Effector CD8-positive, alpha-beta T cell (primary cell): ENCODE results near the gene TSPAN18.

Experiments used
- DNase-seq: peaks from one replicate; lab custom pipeline; 2025; lab: John Stamatoyannopoulos, UW

The TSPAN18 gene

DNA sequence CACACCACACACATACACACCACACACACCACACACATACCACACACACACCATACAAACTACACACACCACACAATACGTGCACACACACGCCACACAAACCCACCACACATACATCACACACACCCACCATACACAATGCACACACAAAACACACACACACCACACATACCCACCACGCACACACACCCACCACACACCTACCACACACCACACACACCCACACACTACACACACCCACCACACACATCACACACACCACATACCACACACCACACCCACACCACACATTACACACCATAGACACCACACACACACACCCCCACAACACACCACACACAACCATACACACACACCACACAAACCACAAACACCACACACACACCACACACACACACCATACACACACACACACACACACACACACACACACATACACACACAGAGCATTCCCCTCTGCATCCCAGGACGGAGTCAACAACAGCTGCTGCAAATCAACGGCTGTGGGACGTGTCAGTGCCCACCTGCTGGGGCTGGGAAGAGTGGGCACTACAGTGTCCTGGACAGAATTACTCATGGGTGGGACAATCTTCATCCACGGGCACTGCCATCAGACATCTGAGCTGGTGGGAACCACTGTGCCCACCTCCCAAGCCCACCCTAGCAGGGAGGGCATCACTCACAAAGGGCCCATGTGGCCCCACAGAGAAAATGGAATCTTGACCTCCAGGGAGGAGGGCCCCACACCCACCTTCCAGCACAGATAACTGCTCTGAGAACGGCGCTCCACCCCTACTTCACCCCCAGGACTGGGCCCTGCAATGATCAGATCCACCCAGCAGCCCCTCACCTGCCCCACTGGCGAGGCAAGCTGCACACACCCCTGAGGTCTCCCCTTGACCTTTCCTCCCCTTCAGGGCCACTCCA lies 215.5 kb downstream of the TSPAN18 start:
- DNase-seq = no peak

GRCh38 chr11:44943118-44943517 lies 216.4 kb downstream of the TSPAN18 start:
- DNase-seq = no peak

DNA sequence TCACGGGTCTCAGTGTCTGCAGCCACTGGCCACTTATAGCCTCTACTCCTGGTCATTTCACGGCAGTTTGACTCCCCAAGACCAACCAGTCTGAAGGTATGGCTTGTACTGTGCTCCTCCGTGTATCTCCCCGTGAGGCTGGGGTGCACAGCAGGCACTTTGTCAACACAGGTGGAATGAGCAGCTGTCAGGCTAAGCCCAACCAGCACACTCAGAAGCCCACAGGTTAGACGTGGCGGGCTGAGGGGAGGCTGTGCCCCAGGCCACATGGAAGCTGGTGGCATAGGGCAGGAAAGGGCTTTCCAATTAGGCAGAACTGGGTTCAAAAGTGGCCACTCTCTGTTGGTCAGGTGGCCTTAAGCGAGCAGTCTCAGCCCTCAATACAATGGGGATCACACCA lies 216.9 kb downstream of the TSPAN18 start:
- no peak for DNase-seq

- no peak for DNase-seq
Observed at GRCh38 chr11:44944181-44944852, 217.6 kb downstream of the TSPAN18 start.

- DNase-seq = no peak
Observed at GRCh38 chr11:44944853-44945235, 218.1 kb downstream of the TSPAN18 start.

- no peak for DNase-seq
Observed at GRCh38 chr11:44945666-44946065, 218.9 kb downstream of the TSPAN18 start.

- no peak for DNase-seq
Observed at GRCh38 chr11:44946263-44946662, 219.5 kb downstream of the TSPAN18 start.

- DNase-seq = no peak
Observed at GRCh38 chr11:44947114-44947513, 220.4 kb downstream of the TSPAN18 start.

DNA sequence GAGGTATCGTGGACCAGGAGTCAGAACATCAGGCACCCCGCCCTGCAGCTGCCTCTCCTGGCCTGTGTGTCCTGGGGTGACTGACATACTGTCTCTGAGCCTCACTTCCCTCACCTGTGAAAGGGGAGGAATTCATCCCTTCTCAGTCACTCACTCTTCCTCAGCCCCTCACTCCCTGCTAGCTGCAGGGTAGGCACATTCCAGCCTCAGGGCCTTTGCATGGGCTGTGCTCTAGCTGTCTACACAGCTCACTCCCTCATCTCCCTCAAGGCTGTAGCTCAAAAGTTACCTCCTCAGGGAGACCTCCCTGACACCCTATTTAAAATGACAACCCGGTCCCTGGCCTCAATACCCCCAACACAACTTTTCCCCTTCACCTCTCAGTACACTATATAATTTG lies 221.4 kb downstream of the TSPAN18 start:
- DNase-seq = no peak

DNA sequence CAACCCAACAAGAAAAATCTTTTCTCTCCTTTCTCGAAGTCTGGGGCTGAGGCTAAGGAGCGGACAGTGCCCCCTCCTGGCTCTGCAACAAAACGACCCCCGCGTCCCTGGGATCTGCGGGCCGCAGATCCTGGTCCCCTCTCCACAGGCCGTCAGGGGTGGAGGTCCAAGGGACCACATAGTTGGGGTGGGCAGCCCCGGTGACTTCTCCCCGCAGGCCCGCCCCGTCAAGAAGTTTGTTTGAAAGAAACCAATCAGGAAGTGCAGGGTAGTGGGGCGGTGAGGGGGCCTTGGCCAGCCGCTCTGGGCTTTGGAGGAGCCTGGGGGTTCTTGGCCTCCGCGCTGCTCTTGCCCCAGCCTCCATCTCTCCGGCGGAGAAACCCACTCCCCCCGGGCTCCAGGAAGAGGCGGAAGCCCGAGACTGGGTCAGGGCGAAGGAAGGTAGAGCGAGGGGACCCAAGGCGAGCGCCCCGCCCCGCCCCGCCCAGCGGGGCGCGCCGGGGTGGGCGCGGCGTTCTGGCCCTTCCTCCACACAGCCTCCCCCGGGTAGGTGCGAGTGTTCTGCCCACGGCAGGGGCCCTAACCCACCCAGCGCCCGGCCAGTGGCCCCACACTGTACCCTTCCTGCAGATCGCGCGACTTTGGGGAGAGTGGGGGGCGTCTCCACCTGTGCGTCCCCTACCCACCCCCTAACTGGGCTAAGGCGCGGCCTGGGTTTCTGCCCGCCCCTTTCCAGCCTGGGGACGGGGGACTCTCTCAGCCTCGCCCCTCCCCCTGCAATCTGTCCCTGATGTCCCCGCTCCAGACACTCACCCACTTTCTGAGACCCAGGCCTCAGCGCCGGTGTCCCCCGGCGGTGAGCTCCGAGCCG lies 222.6 kb downstream of the TSPAN18 start:
- no peak for DNase-seq

- no peak for DNase-seq
Observed at GRCh38 chr11:44950031-44950624, 223.4 kb downstream of the TSPAN18 start.

DNA sequence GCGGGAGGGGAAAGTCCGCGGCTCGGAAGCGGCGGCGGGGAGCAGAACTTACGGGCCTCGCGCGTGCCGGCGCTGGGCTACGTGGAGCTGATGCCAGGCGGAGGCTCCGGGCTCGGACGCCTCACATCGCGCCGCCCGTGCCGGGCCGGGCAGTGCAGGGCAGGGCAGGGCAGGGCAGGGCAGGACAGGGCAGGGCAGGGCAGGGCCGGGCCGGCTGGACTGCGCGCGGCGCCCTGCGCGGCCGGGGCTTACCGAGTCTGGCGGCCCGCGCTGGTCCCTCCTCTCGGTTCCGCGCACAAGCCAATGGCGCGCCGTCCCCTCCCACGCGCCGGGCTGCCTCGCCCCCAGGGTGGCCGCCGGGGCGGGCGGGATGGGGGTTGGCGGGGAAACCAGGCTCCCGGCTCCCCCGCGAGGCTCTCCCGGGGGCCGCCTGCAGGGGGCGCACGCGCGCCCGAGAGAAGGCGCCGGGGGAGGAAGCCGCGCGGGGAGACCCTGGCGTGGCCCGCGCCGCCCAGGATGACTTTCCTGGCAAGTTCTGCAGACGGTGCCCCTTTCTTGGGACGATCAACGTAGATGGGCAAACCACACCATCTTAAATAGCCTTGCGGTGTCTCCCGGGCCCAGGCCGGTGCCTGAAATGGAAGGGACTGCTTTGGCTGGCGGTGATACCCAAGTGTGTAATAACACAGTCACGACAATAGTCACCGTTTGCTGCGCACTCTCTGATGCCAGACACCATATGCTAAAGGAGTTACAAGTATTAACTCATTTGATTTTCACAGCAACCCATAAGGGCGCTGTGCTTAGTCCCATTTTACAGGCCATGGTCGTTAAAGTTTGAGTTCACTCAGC lies 224.1 kb downstream of the TSPAN18 start, which contains the start of gene TP53I11:
TSS of gene TP53I11 (minus strand) at position 259 of the 852 bp plus-strand sequence. CDS start 12,548 bp downstream, outside the sequence.
- DNase-seq = peak; percentile 11

GRCh38 chr11:44952082-44952481 lies 225.3 kb downstream of the TSPAN18 start:
- DNase-seq = no peak

DNA sequence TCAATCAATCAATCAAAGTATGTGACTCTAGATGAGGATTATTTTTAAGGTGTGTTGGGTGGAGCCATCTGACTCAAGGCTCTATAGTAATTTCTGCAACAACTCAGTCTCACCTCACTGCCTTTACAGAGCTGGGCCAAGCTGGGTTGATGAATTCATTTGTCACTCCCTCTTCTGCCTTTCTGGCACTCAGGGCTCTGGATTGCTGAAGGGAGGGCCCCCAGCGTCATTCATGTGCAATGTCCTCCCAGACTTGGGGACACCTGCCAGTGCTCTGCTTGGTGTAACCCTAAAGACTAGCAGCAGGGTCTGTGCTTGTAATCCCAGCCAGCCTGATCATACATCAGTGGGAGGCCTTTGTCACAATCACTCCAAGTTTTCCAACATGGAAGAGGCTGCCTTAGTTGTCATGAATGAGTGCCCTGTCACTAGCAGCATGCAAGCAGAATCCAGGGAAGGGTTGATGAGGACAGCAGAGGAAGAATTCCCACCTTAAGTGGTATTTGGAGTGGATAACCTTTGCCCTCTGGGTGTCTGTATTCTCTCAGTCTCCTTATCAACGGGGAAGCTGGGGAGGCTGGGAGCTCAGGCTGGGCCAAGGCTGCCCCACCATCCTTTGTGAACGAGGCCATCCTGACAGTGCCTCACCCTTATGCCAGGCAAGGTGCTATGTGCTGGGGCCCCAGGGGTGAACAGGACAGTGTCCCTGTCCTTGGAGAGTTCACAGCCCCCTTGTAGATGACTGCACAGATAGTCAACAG lies 225.9 kb downstream of the TSPAN18 start:
- no peak for DNase-seq

DNA sequence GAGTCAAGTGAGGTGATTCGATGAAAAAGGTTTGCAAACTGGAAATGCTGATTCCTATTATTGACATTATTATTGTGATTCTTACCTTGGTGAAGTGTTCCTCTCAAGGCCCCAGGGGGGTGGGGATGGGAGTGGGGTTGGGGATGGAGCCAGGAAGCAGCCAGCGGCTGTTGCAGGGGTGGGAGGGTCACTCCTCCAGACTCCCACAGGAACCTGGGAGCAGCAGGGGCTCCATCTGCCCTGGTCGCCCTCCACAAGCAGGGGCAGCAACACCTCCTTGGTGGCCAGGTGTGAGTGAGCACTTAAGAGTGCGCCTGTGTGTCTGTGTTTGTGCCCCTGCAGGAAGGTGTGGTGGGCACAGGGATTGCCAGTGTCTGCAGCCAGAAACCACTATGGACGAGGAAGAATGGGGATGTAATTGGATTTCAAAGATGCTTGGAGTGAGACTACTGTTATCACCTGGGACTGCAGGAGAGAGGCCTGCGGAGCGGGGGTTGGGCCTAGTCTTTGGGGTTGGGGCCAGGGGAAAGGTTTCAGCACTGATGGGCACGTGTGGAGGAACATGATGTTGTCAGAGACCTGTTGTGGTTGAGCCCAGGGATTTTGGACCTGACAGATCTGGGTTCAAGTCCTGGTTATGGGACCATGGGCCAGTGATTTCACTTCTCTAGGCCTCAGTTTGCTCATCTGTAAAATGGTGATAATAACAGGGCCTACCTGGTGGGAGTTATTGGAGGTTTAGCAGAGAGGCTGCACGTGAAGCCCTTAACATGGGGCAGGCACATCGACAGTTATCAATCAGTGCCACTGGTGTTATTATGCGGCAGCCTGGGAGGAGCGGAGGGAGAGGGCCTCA lies 227.5 kb downstream of the TSPAN18 start:
- DNase-seq = no peak

DNA sequence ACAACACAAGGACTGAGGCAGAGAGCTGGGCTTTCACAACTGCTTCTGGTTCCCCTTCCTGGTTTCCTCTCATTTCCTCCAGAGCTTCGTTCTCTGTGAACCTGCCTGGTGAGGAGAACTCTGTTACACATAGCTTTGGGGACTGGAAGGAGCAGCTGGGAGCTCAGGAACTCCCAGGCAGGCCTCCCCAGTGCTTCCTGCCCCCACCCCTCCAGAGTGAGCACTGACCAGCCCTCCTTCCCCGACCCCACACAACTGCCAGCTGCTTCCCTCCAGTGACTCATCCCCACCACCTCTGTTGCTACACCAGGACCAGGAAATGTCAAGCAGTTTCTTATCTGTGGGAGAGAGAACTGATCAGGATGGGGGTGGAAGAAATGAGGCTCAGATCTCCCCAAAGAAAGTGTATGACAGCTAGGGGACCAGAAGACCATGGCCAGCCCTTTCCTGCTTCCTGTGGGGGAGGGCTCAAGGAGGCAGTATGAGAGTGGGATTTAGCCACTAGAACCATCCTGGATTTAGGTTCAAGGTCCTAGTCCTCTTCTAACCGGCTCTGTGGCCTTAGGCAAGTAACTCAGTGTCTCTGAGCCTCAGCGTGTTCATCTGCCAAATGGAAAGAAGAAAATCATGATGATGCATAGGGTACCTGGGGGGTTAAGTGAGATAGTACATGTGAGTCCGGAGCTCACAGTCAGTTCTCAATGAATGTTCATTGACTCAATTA lies 228.4 kb downstream of the TSPAN18 start:
- DNase-seq = no peak

- no peak for DNase-seq
Observed at GRCh38 chr11:44957040-44957515, 230.3 kb downstream of the TSPAN18 start.
